ENCODE measurements around the gene ZNF280D. TPM values are rescaled to one million over a fixed set of nuclear protein-coding genes. Genes with fewer than 3 reads are reported as not detected.

Gene ZNF280D
- polyA plus RNA-seq, 2 donors: 7.1 to 13.2 TPM

DNA sequence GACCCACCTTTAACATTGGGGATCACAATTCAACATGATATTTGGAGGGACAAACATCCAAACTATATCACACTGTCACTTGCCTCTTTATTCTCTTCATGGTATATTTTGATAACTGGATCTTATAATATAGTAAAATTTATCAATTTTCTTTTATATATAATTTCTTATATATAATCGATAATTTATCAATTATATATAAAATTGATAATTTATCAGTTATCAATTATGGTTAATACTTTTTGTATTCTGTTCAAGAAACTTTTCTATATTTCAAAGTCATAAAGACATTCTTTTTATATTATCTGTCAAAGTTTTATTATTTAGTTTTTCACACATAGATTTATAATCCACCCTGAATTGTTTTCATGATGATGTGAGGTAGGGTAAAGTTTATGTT lies 132.9 kb downstream of the ZNF280D start:
- Histone ChIP-seq H3K36me3 (ENCODE audit: control insufficient read depth in 2 of 2, insufficient read depth in 2 of 2, low read length in 1 of 2) (no peaks in the 10 kb centered on the region), H3K4me3 (ENCODE audit: low read depth in 1 of 2, low read length in 2 of 2) (no peak overlapping the region), H3K27me3 (ENCODE audit: control insufficient read depth in 1 of 2, insufficient read depth in 2 of 2, low read length in 2 of 2) (no peaks in the 10 kb centered on the region), H3K4me1 (ENCODE audit: control insufficient read depth in 2 of 2, insufficient read depth in 2 of 2, low read length in 1 of 2) (no peaks in the 10 kb centered on the region), H3K27ac (ENCODE audit: low read depth in 2 of 2, low read length in 1 of 2) (no peak overlapping the region), H3K9me3 (ENCODE audit: control insufficient read depth in 2 of 2, insufficient read depth in 1 of 2, low read depth in 1 of 2, low read length in 1 of 2) (no peaks in the 10 kb centered on the region)
- WGBS, 2 donors: 94 to 97% methylated on average over 1 of the region's 1 CpG

- Histone ChIP-seq H3K27ac (ENCODE audit: low read depth in 2 of 2, low read length in 1 of 2) (no peak overlapping the region), H3K4me3 (ENCODE audit: low read depth in 1 of 2, low read length in 2 of 2) (no peak overlapping the region), H3K4me1 (ENCODE audit: control insufficient read depth in 2 of 2, insufficient read depth in 2 of 2, low read length in 1 of 2) (no peaks in the 10 kb centered on the region), H3K9me3 (ENCODE audit: control insufficient read depth in 2 of 2, insufficient read depth in 1 of 2, low read depth in 1 of 2, low read length in 1 of 2) (no peaks in the 10 kb centered on the region), H3K36me3 (ENCODE audit: control insufficient read depth in 2 of 2, insufficient read depth in 2 of 2, low read length in 1 of 2) (no peaks in the 10 kb centered on the region), H3K27me3 (ENCODE audit: control insufficient read depth in 1 of 2, insufficient read depth in 2 of 2, low read length in 2 of 2) (no peaks in the 10 kb centered on the region)
- WGBS, 2 donors: 41 to 68% methylated on average over 5 of the region's 5 CpGs
Observed at GRCh38 chr15:56598991-56599390, 134.3 kb downstream of the ZNF280D start.

DNA sequence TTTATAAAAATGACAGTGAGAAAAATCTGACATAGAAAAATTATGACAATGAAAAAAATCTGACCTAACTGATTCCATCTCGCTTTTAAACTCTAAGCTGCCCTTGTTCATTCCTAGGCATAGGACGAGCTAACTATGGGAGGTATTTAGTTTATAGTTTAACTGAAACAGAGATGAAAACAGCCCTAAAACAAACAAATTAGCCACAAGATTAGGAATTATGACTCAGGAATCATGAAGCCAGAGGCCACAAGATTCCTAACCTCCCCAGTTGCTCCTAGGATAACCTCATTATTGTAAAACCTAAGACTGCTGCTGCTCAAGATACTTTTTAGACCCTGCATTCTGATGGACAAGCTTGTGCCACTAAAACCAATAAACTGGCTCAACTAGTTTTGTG lies 145.6 kb downstream of the ZNF280D start:
- WGBS, 2 donors: 78 to 88% methylated on average over 2 of the region's 2 CpGs
- H3K4me1 ChIP-seq (ENCODE audit: control insufficient read depth in 2 of 2, insufficient read depth in 2 of 2, low read length in 1 of 2): peaks cover 0 to 2% of the 10 kb centered on the region in 2 donors
- H3K27me3 ChIP-seq (ENCODE audit: control insufficient read depth in 1 of 2, insufficient read depth in 2 of 2, low read length in 2 of 2): no peaks in the 10 kb centered on the region
- no peak overlapping the region for H3K27ac ChIP-seq (ENCODE audit: low read depth in 2 of 2, low read length in 1 of 2)
- no peaks in the 10 kb centered on the region for H3K36me3 ChIP-seq (ENCODE audit: control insufficient read depth in 2 of 2, insufficient read depth in 2 of 2, low read length in 1 of 2)
- peaks cover 2 to 8% of the 10 kb centered on the region in 2 donors for H3K9me3 ChIP-seq (ENCODE audit: control insufficient read depth in 2 of 2, insufficient read depth in 1 of 2, low read depth in 1 of 2, low read length in 1 of 2)
- H3K4me3 ChIP-seq (ENCODE audit: low read depth in 1 of 2, low read length in 2 of 2): no peak overlapping the region

DNA sequence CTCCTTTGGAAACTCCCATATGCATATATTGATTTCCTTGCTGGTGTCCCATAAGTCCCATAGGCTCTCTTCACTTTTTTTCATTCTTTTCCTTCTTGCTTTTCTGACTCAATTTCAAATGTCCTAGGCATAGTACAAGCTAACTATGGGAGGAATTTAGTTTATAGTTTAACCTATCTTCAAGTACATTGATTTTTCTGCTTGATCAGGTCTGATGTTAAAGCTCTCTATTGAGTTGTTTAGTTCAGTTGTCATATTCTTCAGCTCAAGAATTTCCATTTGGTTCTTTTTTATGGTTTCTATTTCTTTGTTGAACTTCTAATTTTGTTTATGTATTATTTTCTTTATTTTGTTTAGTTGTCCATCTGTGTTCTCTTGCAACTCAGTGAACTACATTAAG lies 147.1 kb downstream of the ZNF280D start:
- H3K27me3 ChIP-seq (ENCODE audit: control insufficient read depth in 1 of 2, insufficient read depth in 2 of 2, low read length in 2 of 2): no peaks in the 10 kb centered on the region
- peaks cover 0 to 2% of the 10 kb centered on the region in 2 donors for H3K4me1 ChIP-seq (ENCODE audit: control insufficient read depth in 2 of 2, insufficient read depth in 2 of 2, low read length in 1 of 2)
- no peaks in the 10 kb centered on the region for H3K36me3 ChIP-seq (ENCODE audit: control insufficient read depth in 2 of 2, insufficient read depth in 2 of 2, low read length in 1 of 2)
- peaks cover 2 to 8% of the 10 kb centered on the region in 2 donors for H3K9me3 ChIP-seq (ENCODE audit: control insufficient read depth in 2 of 2, insufficient read depth in 1 of 2, low read depth in 1 of 2, low read length in 1 of 2)
- H3K4me3 ChIP-seq (ENCODE audit: low read depth in 1 of 2, low read length in 2 of 2): no peak overlapping the region
- no peak overlapping the region for H3K27ac ChIP-seq (ENCODE audit: low read depth in 2 of 2, low read length in 1 of 2)

DNA sequence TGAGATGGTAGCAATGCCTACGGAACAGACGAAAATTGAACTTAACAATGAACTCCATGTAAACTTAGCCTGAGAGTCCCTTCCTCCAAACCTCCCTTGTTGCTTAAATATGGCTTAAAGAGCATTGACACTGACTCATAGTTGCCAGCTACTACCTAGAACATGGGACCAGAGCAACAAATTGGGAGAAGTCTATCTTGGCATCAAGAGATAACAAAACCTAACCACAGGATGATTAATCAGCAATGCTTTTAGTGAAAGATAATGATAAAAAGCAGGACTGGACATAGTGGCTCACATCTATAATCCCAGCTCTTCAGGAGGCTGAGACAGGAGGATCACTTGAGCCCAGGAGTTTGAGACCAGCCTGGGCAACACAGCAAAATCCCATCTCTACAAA lies 150.5 kb downstream of the ZNF280D start:
- H3K36me3 ChIP-seq (ENCODE audit: control insufficient read depth in 2 of 2, insufficient read depth in 2 of 2, low read length in 1 of 2): no peaks in the 10 kb centered on the region
- no peaks in the 10 kb centered on the region for H3K4me1 ChIP-seq (ENCODE audit: control insufficient read depth in 2 of 2, insufficient read depth in 2 of 2, low read length in 1 of 2)
- no peaks in the 10 kb centered on the region for H3K27me3 ChIP-seq (ENCODE audit: control insufficient read depth in 1 of 2, insufficient read depth in 2 of 2, low read length in 2 of 2)
- WGBS, 2 donors: 83 to 88% methylated on average over 2 of the region's 2 CpGs
- no peak overlapping the region for H3K4me3 ChIP-seq (ENCODE audit: low read depth in 1 of 2, low read length in 2 of 2)
- H3K27ac ChIP-seq (ENCODE audit: low read depth in 2 of 2, low read length in 1 of 2): no peak overlapping the region
- peaks cover 2 to 7% of the 10 kb centered on the region in 2 donors for H3K9me3 ChIP-seq (ENCODE audit: control insufficient read depth in 2 of 2, insufficient read depth in 1 of 2, low read depth in 1 of 2, low read length in 1 of 2)

Other genes with a start within 250 kb of the ZNF280D start
- 1 to 10 TPM; 6.8 to 9.5 TPM for gene TCF12, start 185.1 kb upstream of the ZNF280D start, polyA plus RNA-seq

All from esophagus (tissue), 2 donors.